HepG2 (cell line): Measurements from ENCODE around the gene FMC1. TPM values are rescaled to one million over a fixed set of nuclear protein-coding genes. Genes with fewer than 3 reads are reported as not detected.
A peak's percentile ranks its signal among the peaks of the same experiment; 100 is the strongest.

Experiments used
- AGO1 ChIP-seq: fragments of 200-400 bp; formaldehyde crosslinking; IDR thresholded peaks from 2 replicates; pipeline ENCODE4 v1.6.1; 2017; ENCODE audit warnings: mild to moderate bottlenecking, low read depth, low read length, moderate library complexity; ENCODE audit not compliant: poor library complexity, severe bottlenecking
- ATF7 ChIP-seq, 2 experiments: fragments of 450-650 bp in 1 of 2; sonication (generic) in 1 of 2; formaldehyde crosslinking in 1 of 2; IDR thresholded peaks; 2 replicates each; pipeline versions ENCODE4 v1.4.0 to v1.6.1; 2016 to 2020; ENCODE audit warnings: antibody characterized with exemption in 1 of 2, mild to moderate bottlenecking in 1 of 2, missing genetic modification reagents in 1 of 2
- ATF7-NPFF ChIP-seq: sonication (generic); formaldehyde crosslinking; IDR thresholded peaks from 2 replicates; pipeline ENCODE4 v1.8.1; 2023; ENCODE audit warnings: mild to moderate bottlenecking, low read depth, missing genetic modification reagents, moderate library complexity
- BHLHE40 ChIP-seq: IDR thresholded peaks from 2 replicates; pipeline ENCODE4 v1.6.1; 2011; ENCODE audit warnings: low read length, improper control_type of control experiment
- FOXP1 ChIP-seq, 2 experiments: fragments of 450-650 bp in 1 of 2; IDR thresholded peaks; 2 replicates each; pipeline ENCODE4 v1.6.1; 2017 to 2018; ENCODE audit warnings: antibody characterized with exemption in 1 of 2
- HDAC2 ChIP-seq: sonication (generic); formaldehyde crosslinking; IDR thresholded peaks from 2 replicates; pipeline ENCODE4 v1.4.0; 2020; ENCODE audit warnings: missing genetic modification reagents
- HNRNPLL ChIP-seq: fragments of 200-400 bp; formaldehyde crosslinking; IDR thresholded peaks from 2 replicates; pipeline ENCODE4 v1.6.1; 2017; ENCODE audit warnings: mild to moderate bottlenecking, low read depth, low read length; ENCODE audit not compliant: poor library complexity, severe bottlenecking
- KLF6 ChIP-seq: IDR thresholded peaks from 2 replicates; pipeline ENCODE4 v1.8.0; 2016; ENCODE audit warnings: missing biosample characterization, missing genetic modification reagents
- MYC ChIP-seq: sonication (generic); formaldehyde crosslinking; IDR thresholded peaks from 2 replicates; pipeline ENCODE4 v1.9.0; 2021; ENCODE audit warnings: missing genetic modification reagents, borderline replicate concordance
- NFATC3 ChIP-seq: sonication (generic); formaldehyde crosslinking; IDR thresholded peaks from 2 replicates; pipeline ENCODE4 v1.5.1; 2020; ENCODE audit warnings: mild to moderate bottlenecking, missing genetic modification reagents
- POLR2AphosphoS5 ChIP-seq: IDR thresholded peaks from 2 replicates; pipeline ENCODE4 v1.6.1; 2012; ENCODE audit warnings: low read depth, low read length
- SALL1 ChIP-seq: sonication (generic); formaldehyde crosslinking; IDR thresholded peaks from 2 replicates; pipeline ENCODE4 v1.8.0; 2022; ENCODE audit warnings: mild to moderate bottlenecking, missing genetic modification reagents
- SNAPC2 ChIP-seq: sonication (generic); formaldehyde crosslinking; IDR thresholded peaks from 2 replicates; pipeline ENCODE4 v1.8.1; 2022; ENCODE audit warnings: mild to moderate bottlenecking, missing genetic modification reagents
- SP1 ChIP-seq, 2 experiments: fragments of 450-650 bp in 1 of 2; sonication (generic) in 1 of 2; formaldehyde crosslinking in 1 of 2; IDR thresholded peaks; 2 replicates each; pipeline versions ENCODE4 v1.4.0 to v1.6.1; 2016 to 2020; ENCODE audit warnings: missing genetic modification reagents in 1 of 2
- THAP7 ChIP-seq: sonication (generic); formaldehyde crosslinking; IDR thresholded peaks from 2 replicates; pipeline ENCODE4 v1.8.1; 2023; ENCODE audit warnings: mild to moderate bottlenecking, missing genetic modification reagents
- YEATS2 ChIP-seq: sonication (generic); formaldehyde crosslinking; IDR thresholded peaks from 2 replicates; pipeline ENCODE4 v1.4.0; 2020; ENCODE audit warnings: missing genetic modification reagents, borderline replicate concordance
- ZFP37 ChIP-seq: sonication (generic); formaldehyde crosslinking; IDR thresholded peaks from 2 replicates; pipeline ENCODE4 v1.4.0; 2020; ENCODE audit warnings: missing genetic modification reagents, borderline replicate concordance
- ZNF713 ChIP-seq: sonication (generic); formaldehyde crosslinking; IDR thresholded peaks from 2 replicates; pipeline ENCODE4 v1.4.0; 2020; ENCODE audit warnings: mild to moderate bottlenecking, missing genetic modification reagents
- polyA plus RNA-seq, 8 experiments: library from polyadenylated mRNA; depleted of rRNA in 3 of 8; stranded (reverse) in 7 of 8; unstranded in 1 of 8; fragments of >200 nt; fragmentation: Illumina TruSeq in 4 of 8; extraction: Trizol in 4 of 8; gene quantifications; 2 replicates each; pipeline versions ENCODE4 v1.2.1 to v1.2.3, GENCODE V29; 2011 to 2016; ENCODE audit warnings: low read depth in 4 of 8, missing spikeins in 1 of 8, mixed read lengths in 1 of 8; ENCODE audit not compliant: insufficient read depth in 1 of 8
- total RNA-seq, 5 experiments: library from RNA; depleted of rRNA; stranded (reverse); fragments of >200 nt; fragmentation: Illumina TruSeq; extraction: Trizol; gene quantifications; 2 replicates each; pipeline ENCODE4 v1.2.3, GENCODE V29; 2016; ENCODE audit warnings: low read depth in 1 of 5
- TF ChIP-seq, protein P1 (sequence below): sonication (generic); formaldehyde crosslinking; conservative IDR thresholded peaks from 2 replicates; pipeline ENCODE4 v1.4.0; 2020; ENCODE audit warnings: missing genetic modification reagents
- TF ChIP-seq, protein P2 (sequence below): sonication (generic); formaldehyde crosslinking; IDR thresholded peaks from 2 replicates; pipeline ENCODE4 v1.4.0; 2020; ENCODE audit warnings: mild to moderate bottlenecking, missing genetic modification reagents
- TF ChIP-seq, protein P3 (sequence below): sonication (generic); formaldehyde crosslinking; IDR thresholded peaks from 2 replicates; pipeline ENCODE4 v1.4.0; 2020; ENCODE audit warnings: mild to moderate bottlenecking, missing genetic modification reagents
- TF ChIP-seq, protein P4 (sequence below): sonication (generic); formaldehyde crosslinking; conservative IDR thresholded peaks from 2 replicates; pipeline ENCODE4 v1.8.0; 2022; ENCODE audit warnings: missing genetic modification reagents

The FMC1 gene
- total and polyA plus RNA-seq, 2 of the 13 experiments (the other 11 are each of a cell fraction or from before 2014, with no cell fraction given) = 39.2 to 50.7 TPM

DNA sequence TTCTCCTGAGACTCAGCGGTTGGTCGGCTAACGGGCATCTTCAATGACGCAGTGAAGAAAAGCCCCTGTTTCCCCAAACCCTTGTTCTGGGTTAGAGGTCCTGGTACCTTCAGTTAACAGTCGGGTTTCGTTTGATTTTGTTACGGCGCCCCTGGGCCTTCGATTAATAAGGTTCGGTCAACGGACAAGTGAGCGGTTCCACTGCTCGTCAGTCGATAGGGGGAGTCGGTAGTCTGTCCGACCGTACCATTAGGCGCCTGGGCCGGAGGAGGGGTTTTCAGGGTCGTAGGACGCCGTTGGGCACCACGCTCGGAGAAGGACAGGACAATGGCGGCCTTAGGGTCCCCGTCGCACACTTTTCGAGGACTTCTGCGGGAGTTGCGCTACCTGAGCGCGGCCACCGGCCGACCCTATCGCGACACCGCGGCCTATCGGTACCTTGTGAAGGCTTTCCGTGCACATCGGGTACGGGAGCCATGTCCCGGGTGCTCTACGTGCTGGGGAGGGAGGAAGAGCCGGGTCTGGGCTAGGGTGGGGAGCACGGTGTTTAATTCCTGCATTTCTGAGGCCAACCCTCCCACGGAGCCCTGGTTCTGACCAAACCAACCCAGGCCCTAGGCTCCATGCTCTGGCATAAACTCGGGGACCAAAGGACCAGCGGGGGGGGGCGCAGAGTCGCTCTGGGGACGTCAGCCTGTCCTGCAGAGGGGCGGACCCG lies at the start of gene FMC1 (continued):
- TF ChIP-seq SNAPC2 (peak; percentile 50; the same call in 1 of the 2 replicates), ZNF713 (CRISPR knock-in tag) (no peak; the same call in 1 of the 2 replicates), POLR2AphosphoS5 (peak; percentile 78), THAP7 (CRISPR knock-in tag) (0 out of 2 replicates have a peak, but pooled peaks have one; percentile 32), AGO1 (peak; percentile 31), ZFP37 (CRISPR knock-in tag) (no peak), YEATS2 (CRISPR knock-in tag) (peak; percentile 33; the same call in 1 of the 2 replicates), HDAC2 (CRISPR knock-in tag) (no peak; the same call in 1 of the 2 replicates), KLF6 (CRISPR knock-in tag) (no peak), ATF7-NPFF (peak; percentile 71; the same call in 1 of the 2 replicates), SP1 (IDR thresholded peaks at IDR 0.05) (no peak), SP1 (CRISPR knock-in tag; IDR thresholded peaks at IDR 0.05) (peak; percentile 45; the same call in 1 of the 2 replicates), HNRNPLL (peak; percentile 94), MYC (CRISPR knock-in tag) (peak; percentile 80), BHLHE40 (peak; percentile 93), FOXP1 (IDR thresholded peaks at IDR 0.05) (no peak), FOXP1 (CRISPR knock-in tag; IDR thresholded peaks at IDR 0.05) (no peak; the same call in 1 of the 2 replicates), ATF7 (IDR thresholded peaks at IDR 0.05) (peak; percentile 57), ATF7 (CRISPR knock-in tag; IDR thresholded peaks at IDR 0.05) (no peak; the same call in 1 of the 2 replicates), NFATC3 (no peak; the same call in 1 of the 2 replicates), SALL1 (peak; percentile 88)
- TF ChIP-seq, protein P1, sequence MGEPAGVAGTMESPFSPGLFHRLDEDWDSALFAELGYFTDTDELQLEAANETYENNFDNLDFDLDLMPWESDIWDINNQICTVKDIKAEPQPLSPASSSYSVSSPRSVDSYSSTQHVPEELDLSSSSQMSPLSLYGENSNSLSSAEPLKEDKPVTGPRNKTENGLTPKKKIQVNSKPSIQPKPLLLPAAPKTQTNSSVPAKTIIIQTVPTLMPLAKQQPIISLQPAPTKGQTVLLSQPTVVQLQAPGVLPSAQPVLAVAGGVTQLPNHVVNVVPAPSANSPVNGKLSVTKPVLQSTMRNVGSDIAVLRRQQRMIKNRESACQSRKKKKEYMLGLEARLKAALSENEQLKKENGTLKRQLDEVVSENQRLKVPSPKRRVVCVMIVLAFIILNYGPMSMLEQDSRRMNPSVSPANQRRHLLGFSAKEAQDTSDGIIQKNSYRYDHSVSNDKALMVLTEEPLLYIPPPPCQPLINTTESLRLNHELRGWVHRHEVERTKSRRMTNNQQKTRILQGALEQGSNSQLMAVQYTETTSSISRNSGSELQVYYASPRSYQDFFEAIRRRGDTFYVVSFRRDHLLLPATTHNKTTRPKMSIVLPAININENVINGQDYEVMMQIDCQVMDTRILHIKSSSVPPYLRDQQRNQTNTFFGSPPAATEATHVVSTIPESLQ (CRISPR knock-in tag) = 0 out of 2 replicates have a peak, but pooled peaks have one; percentile 6
- TF ChIP-seq, protein P2, sequence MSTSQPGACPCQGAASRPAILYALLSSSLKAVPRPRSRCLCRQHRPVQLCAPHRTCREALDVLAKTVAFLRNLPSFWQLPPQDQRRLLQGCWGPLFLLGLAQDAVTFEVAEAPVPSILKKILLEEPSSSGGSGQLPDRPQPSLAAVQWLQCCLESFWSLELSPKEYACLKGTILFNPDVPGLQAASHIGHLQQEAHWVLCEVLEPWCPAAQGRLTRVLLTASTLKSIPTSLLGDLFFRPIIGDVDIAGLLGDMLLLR = 0 out of 2 replicates have a peak, but pooled peaks have one; percentile 62
- TF ChIP-seq, protein P3, sequence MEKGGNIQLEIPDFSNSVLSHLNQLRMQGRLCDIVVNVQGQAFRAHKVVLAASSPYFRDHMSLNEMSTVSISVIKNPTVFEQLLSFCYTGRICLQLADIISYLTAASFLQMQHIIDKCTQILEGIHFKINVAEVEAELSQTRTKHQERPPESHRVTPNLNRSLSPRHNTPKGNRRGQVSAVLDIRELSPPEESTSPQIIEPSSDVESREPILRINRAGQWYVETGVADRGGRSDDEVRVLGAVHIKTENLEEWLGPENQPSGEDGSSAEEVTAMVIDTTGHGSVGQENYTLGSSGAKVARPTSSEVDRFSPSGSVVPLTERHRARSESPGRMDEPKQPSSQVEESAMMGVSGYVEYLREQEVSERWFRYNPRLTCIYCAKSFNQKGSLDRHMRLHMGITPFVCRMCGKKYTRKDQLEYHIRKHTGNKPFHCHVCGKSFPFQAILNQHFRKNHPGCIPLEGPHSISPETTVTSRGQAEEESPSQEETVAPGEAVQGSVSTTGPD (CRISPR knock-in tag) = peak; percentile 44; the same call in 1 of the 2 replicates
- TF ChIP-seq, protein P4, sequence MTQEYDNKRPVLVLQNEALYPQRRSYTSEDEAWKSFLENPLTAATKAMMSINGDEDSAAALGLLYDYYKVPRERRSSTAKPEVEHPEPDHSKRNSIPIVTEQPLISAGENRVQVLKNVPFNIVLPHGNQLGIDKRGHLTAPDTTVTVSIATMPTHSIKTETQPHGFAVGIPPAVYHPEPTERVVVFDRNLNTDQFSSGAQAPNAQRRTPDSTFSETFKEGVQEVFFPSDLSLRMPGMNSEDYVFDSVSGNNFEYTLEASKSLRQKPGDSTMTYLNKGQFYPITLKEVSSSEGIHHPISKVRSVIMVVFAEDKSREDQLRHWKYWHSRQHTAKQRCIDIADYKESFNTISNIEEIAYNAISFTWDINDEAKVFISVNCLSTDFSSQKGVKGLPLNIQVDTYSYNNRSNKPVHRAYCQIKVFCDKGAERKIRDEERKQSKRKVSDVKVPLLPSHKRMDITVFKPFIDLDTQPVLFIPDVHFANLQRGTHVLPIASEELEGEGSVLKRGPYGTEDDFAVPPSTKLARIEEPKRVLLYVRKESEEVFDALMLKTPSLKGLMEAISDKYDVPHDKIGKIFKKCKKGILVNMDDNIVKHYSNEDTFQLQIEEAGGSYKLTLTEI (CRISPR knock-in tag) = no peak
